SW 1271 (cell line): ENCODE measurements around the gene PVALB.
"Not testable (repeated sequence)": the region's sequence is repeated elsewhere in the genome, so short reads cannot be mapped to it uniquely, and the experiment has no call there.

Source experiments
- DNase-seq, 2 experiments: peaks; one replicate each; lab custom pipeline; 2025; lab: John Stamatoyannopoulos, UW

The PVALB gene

DNA sequence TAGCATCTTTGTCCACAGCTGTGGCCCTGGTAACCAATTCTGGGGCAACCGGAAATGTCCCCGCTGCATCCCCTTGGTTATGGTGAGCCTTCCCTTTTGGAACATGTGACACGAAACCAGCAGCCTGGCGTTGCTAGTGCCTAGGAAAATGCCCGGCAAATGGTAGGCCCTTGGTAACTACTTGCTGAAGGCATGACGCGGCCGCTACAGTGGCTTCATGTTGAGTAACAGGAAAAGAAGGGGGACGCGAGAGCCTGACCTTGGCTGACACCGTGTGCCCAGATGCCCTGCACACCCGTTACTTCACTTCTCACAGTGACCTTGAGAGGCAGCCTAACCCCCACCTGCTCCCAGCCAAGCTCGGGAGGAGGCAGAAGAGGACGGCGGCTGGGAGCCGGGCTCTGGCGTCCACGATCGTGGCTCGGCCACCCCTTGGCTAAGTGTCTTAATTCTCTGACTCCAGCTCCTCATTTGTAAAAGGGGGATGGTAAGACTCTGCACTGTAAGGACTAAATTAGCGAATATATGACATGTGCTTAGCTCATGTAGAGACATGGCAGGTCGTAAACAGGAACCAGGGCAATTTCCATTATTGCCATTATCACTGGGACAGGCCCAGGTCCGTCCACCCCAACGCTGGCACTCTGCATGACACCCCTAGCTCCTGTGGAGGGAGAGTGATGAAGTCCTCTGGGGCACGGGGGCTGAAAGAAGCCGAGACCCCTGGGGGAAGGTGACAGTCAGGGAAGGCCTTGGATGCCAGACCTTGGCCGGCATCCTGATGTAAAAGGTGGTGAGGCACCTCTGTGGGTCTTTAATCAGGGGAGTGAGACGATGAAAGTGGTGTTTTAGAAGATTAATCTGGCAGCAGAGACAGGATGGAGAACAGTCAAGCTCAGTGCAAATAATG, 59.8 kb downstream of the PVALB start:
- DNase-seq = no peak

DNA sequence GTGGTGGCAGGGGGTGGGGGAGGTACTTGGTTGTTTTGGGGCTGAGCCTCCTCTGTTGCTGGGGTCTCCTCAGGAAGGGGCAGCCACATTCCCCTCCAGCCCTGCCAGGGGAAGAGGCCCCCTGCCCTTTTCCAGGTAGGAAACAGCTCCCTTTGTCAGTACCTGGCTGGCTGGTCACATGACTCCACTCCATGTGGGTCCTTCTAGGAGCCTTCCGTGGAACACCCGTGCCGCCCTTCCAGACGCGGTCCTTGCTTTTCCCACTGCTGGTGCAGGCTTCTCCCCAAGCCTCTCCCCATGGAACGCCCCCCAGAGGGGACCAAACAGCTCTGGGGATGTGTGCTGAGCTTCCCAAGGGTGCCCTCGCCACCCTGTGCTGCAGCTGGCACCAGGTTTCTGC, 60.8 kb downstream of the PVALB start:
- no peak for DNase-seq

DNA sequence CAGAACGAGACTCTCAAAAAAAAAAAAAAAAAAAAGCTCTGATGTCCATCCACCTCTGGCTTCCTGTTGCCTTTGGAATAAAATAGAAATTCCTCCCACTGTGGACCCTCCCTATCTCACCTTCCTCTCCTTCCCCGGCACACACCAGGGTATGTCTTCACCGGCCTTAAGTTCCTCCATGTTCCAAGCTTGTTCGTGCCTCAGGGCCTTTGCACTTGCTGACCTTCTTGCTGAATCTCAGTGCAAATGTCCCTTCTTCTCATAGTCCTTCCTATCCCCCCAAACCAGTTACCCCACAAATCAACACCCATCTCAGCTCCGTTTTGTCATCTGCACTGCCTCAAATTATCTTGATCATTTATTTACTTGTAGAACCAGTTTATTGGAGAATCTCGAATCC, 61.5 kb downstream of the PVALB start:
- no peak for DNase-seq

DNA sequence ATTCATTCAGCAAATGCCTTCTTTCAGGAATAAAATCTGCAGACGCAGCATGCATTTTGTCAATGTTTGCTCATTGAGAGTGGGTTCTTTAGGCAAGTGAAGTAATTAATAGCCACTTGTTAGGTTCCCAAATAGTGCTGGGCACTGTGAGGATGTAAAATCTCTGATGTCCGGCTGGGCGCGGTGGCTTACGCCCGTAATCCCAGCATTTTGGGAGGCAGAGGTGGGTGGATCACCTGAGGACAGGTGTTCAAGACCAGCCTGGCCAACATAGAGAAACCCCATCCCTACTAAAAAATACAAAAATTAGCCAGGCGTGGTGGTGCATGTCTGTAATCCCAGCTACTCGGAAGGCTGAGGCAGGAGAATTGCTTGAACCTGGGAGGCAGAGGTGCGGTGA, 62.0 kb downstream of the PVALB start:
- not testable (repeated sequence) for DNase-seq

DNA sequence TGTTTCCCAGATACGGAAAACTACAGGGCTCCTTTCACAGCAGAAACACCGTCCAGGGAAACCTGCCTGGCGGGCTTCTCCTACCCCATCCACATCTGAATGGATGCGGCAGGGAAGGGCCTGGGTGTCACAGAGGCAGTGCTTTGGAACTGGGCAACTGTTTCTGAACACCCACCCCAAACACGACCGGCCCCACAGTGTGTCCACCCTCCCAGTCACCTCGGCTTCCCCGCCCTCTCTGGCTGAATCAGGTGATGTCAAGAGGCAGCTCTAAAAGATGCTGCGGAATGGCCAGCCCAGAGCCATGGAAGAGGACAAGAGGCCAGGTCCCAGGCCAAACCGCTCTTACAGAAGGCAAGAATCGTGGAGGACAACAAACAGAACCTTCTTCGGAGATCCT, 62.9 kb downstream of the PVALB start:
- DNase-seq = no peak

DNA sequence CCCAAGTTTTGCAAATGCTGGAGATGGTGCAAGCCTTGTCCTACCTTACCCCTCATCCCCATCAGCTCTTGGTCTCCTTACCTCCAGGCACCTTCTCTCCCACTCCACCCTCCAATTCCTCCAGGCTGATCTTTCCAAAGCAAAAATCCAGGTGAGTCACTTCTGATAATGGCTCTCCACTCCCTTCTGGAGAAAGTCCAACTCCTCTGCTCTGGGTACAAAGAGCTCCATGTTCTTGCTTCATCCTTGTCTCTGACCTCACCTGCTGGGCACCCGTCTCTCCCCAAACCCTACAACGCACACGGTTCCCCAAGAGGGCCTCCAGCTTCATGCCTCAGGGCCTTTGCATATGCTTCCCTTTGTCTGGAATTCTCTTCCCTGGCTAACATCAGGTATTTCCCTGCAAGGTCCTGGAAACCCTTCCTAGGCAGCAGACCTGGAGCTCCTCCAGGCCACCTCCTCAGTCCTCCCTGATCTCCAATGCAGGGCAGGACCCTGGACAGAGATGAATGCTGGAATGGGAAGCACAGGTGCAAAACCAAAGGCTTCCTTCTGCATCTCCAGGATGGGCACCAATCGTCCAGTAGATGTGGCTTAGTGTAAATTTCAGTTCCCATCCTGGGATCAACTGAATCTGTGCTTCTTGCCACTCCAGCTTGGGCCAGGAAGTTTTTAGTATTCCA, 63.6 kb downstream of the PVALB start:
- no peak for DNase-seq
